ENCODE measurements around the gene ITGA2B.

ITGA2B gene

GRCh38 chr17:44354582-44355561, 34.6 kb downstream of the ITGA2B start:
- H3K9ac ChIP-seq (ENCODE audit: low read length) = no peak overlapping the region
- H3K27me3 ChIP-seq (ENCODE audit: control insufficient read depth, insufficient read depth, low read length) = peaks cover 7% of the 10 kb centered on the region
- H3K36me3 ChIP-seq (ENCODE audit: control insufficient read depth, low read depth, low read length) = peaks cover 6% of the 10 kb centered on the region
- H3K4me1 ChIP-seq (ENCODE audit: control insufficient read depth, low read depth, low read length) = no peaks in the 10 kb centered on the region
- H3K27ac ChIP-seq (ENCODE audit: low read length) = no peak overlapping the region
- no peaks in the 10 kb centered on the region for H3K9me3 ChIP-seq (ENCODE audit: control insufficient read depth, low read depth, low read length)
- H3K4me3 ChIP-seq (ENCODE audit: low read length) = peak overlapping the region; percentile 21

GRCh38 chr17:44353672-44354331, 35.6 kb downstream of the ITGA2B start:
- H3K9me3 ChIP-seq (ENCODE audit: control insufficient read depth, low read depth, low read length) = no peaks in the 10 kb centered on the region
- peaks cover 7% of the 10 kb centered on the region for H3K27me3 ChIP-seq (ENCODE audit: control insufficient read depth, insufficient read depth, low read length)
- H3K27ac ChIP-seq (ENCODE audit: low read length) = no peak overlapping the region
- H3K9ac ChIP-seq (ENCODE audit: low read length) = no peak overlapping the region
- no peaks in the 10 kb centered on the region for H3K4me1 ChIP-seq (ENCODE audit: control insufficient read depth, low read depth, low read length)
- H3K36me3 ChIP-seq (ENCODE audit: control insufficient read depth, low read depth, low read length) = peaks cover under 1% of the 10 kb centered on the region
- H3K4me3 ChIP-seq (ENCODE audit: low read length) = peak overlapping the region; percentile 30

DNA sequence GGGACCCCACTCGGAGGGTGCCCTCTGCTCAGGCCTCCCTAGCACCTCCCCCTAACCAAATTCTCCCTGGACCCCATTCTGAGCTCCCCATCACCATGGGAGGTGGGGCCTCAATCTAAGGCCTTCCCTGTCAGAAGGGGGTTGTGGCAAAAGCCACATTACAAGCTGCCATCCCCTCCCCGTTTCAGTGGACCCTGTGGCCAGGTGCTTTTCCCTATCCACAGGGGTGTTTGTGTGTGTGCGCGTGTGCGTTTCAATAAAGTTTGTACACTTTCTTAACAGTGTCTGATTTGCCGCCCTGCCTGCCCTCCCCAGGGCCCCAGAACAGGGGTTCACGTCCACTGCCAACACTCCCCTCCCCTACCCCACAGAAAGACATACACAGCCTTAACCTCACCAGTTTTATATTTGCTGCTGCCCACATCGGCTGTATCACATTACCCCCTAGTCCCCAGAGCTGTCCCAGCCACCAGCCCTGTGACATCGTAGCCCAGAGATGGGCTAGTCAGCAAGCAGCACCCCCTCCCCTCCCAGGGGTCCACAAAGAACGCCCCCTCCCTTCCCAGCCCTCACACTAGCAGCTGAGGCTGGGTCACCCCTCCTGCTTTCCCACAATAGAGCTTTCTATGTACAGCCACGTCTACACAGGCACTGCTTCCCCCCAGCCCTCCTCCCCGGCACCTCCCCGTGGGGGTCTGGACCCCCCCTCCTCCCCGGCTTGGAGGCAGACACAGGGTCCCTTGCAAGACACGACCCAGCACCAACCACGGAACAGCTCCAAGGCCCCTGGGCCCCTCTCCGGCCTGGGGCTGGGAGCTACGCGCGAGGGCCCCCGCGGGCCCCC, 36.4 kb downstream of the ITGA2B start:
- Histone ChIP-seq H3K4me3 (ENCODE audit: low read length) (peak overlapping the region; percentile 30), H3K27me3 (ENCODE audit: control insufficient read depth, insufficient read depth, low read length) (peaks cover 7% of the 10 kb centered on the region), H3K27ac (ENCODE audit: low read length) (no peak overlapping the region), H3K36me3 (ENCODE audit: control insufficient read depth, low read depth, low read length) (no peaks in the 10 kb centered on the region), H3K9ac (ENCODE audit: low read length) (no peak overlapping the region), H3K4me1 (ENCODE audit: control insufficient read depth, low read depth, low read length) (no peaks in the 10 kb centered on the region), H3K9me3 (ENCODE audit: control insufficient read depth, low read depth, low read length) (no peaks in the 10 kb centered on the region)

- Histone ChIP-seq H3K9me3 (ENCODE audit: control insufficient read depth, low read depth, low read length) (no peaks in the 10 kb centered on the region), H3K36me3 (ENCODE audit: control insufficient read depth, low read depth, low read length) (no peaks in the 10 kb centered on the region)
Measured at GRCh38 chr17:44351961-44352827, 37.3 kb downstream of the ITGA2B start.

GRCh38 chr17:44351464-44351863, 38.0 kb downstream of the ITGA2B start:
- H3K4me1 ChIP-seq (ENCODE audit: control insufficient read depth, low read depth, low read length) = no peaks in the 10 kb centered on the region
- H3K9ac ChIP-seq (ENCODE audit: low read length) = no peak overlapping the region
- no peak overlapping the region for H3K27ac ChIP-seq (ENCODE audit: low read length)
- no peak overlapping the region for H3K4me3 ChIP-seq (ENCODE audit: low read length)
- H3K27me3 ChIP-seq (ENCODE audit: control insufficient read depth, insufficient read depth, low read length) = peaks cover 7% of the 10 kb centered on the region
- no peaks in the 10 kb centered on the region for H3K36me3 ChIP-seq (ENCODE audit: control insufficient read depth, low read depth, low read length)
- H3K9me3 ChIP-seq (ENCODE audit: control insufficient read depth, low read depth, low read length) = no peaks in the 10 kb centered on the region

More at GRCh38 chr17:44351961-44352827, 37.3 kb downstream of the ITGA2B start:
- Histone ChIP-seq H3K9ac (ENCODE audit: low read length) (no peak overlapping the region), H3K27ac (ENCODE audit: low read length) (no peak overlapping the region), H3K4me3 (ENCODE audit: low read length) (no peak overlapping the region), H3K27me3 (ENCODE audit: control insufficient read depth, insufficient read depth, low read length) (peaks cover 7% of the 10 kb centered on the region), H3K4me1 (ENCODE audit: control insufficient read depth, low read depth, low read length) (no peaks in the 10 kb centered on the region)

DNA sequence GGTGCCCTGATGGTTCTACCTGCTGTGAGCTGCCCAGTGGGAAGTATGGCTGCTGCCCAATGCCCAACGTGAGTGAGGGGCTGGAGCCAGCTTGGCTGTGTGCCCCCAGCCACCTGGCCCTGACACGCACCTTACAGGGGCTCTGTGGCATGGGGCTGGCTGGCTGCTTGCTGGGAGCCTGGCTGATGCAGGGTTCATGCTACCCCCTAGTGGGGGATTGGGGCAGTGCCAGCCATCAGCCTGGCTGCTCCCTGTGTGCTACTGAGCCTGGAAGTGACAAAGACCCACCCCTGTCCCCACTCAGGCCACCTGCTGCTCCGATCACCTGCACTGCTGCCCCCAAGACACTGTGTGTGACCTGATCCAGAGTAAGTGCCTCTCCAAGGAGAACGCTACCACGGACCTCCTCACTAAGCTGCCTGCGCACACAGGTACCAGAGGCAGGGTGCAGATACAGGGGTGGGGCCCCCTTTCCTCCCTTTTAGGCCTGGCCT, 38.7 kb downstream of the ITGA2B start:
- Histone ChIP-seq H3K27me3 (ENCODE audit: control insufficient read depth, insufficient read depth, low read length) (peaks cover 7% of the 10 kb centered on the region), H3K4me1 (ENCODE audit: control insufficient read depth, low read depth, low read length) (no peaks in the 10 kb centered on the region), H3K9ac (ENCODE audit: low read length) (no peak overlapping the region), H3K27ac (ENCODE audit: low read length) (no peak overlapping the region), H3K4me3 (ENCODE audit: low read length) (no peak overlapping the region), H3K9me3 (ENCODE audit: control insufficient read depth, low read depth, low read length) (no peaks in the 10 kb centered on the region), H3K36me3 (ENCODE audit: control insufficient read depth, low read depth, low read length) (no peaks in the 10 kb centered on the region)

DNA sequence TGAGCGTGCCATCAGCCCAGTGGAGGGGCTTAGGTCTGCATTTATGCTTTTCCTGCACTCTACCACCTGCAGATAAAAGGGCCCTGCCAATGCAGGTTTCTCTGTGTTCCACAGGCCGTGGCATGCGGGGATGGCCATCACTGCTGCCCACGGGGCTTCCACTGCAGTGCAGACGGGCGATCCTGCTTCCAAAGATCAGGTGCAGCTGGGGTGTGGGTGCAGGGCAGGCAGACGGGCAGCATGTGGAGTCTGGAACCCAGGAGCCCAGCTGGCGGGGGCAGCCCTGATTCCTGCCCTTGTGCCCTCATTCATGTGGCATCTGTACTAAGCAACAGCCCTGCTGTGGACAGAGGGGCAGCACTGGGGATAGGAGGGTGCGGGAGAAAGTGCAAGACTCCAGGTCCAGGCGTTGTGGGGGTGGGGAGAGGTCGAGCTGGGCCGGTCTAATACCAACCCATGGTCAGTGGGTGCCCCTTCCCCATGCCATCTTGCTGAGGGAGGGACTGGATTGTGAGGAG, 39.8 kb downstream of the ITGA2B start:
- H3K27me3 ChIP-seq (ENCODE audit: control insufficient read depth, insufficient read depth, low read length) = peaks cover 7% of the 10 kb centered on the region
- no peaks in the 10 kb centered on the region for H3K4me1 ChIP-seq (ENCODE audit: control insufficient read depth, low read depth, low read length)
- H3K9ac ChIP-seq (ENCODE audit: low read length) = no peak overlapping the region
- H3K9me3 ChIP-seq (ENCODE audit: control insufficient read depth, low read depth, low read length) = no peaks in the 10 kb centered on the region
- H3K27ac ChIP-seq (ENCODE audit: low read length) = no peak overlapping the region
- H3K4me3 ChIP-seq (ENCODE audit: low read length) = no peak overlapping the region
- H3K36me3 ChIP-seq (ENCODE audit: control insufficient read depth, low read depth, low read length) = no peaks in the 10 kb centered on the region

- Histone ChIP-seq H3K27ac (ENCODE audit: low read length) (no peak overlapping the region), H3K27me3 (ENCODE audit: control insufficient read depth, insufficient read depth, low read length) (peaks cover 11% of the 10 kb centered on the region), H3K4me3 (ENCODE audit: low read length) (no peak overlapping the region)
Measured at GRCh38 chr17:44348988-44349364, 40.5 kb downstream of the ITGA2B start.

DNA sequence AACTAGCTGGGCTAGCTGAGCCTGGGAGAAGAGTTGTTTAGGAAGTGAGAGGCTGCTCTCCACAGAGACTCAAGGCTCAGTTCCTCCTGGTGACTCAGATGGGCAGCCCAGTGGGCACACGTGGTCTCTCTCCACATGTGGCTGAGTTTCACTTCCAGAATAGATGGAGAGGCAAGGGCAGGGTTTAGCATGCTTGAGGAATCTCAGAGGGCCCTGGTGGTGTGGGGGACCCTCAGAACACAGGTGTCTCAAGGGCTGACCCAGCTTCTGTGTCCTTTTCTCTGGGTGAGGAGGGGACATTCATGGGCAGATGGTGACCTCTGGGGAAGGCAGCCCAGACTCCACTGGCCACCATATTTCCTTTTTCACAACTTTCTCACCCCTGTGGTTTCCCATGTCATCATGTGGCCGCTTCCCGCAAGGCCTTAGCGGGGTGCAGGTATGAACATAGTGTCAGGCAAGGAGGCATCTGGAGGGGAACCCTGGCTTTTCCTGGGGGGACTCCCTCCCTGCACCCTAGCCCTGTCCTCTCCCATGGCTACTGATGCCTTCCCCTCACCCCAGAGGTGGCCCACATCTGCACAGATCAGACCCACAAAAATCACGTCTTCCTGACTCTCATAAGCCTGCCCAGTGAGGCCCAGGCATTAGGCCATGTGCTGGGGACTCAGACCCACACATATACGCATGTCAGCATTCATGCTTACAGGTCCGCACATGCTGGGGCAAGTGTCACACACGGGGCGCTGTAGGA, 41.0 kb downstream of the ITGA2B start:
- no peaks in the 10 kb centered on the region for H3K4me1 ChIP-seq (ENCODE audit: control insufficient read depth, low read depth, low read length)
- no peaks in the 10 kb centered on the region for H3K36me3 ChIP-seq (ENCODE audit: control insufficient read depth, low read depth, low read length)
- H3K4me3 ChIP-seq (ENCODE audit: low read length) = no peak overlapping the region
- H3K27me3 ChIP-seq (ENCODE audit: control insufficient read depth, insufficient read depth, low read length) = peaks cover 10% of the 10 kb centered on the region
- H3K9me3 ChIP-seq (ENCODE audit: control insufficient read depth, low read depth, low read length) = no peaks in the 10 kb centered on the region
- H3K9ac ChIP-seq (ENCODE audit: low read length) = no peak overlapping the region
- H3K27ac ChIP-seq (ENCODE audit: low read length) = no peak overlapping the region

More at GRCh38 chr17:44348988-44349364, 40.5 kb downstream of the ITGA2B start:
- no peaks in the 10 kb centered on the region for H3K4me1 ChIP-seq (ENCODE audit: control insufficient read depth, low read depth, low read length)
- H3K9ac ChIP-seq (ENCODE audit: low read length) = no peak overlapping the region
- no peaks in the 10 kb centered on the region for H3K36me3 ChIP-seq (ENCODE audit: control insufficient read depth, low read depth, low read length)
- H3K9me3 ChIP-seq (ENCODE audit: control insufficient read depth, low read depth, low read length) = no peaks in the 10 kb centered on the region

Data from iPS-18a (cell line).